Smooth muscle cell (in vitro differentiated cells): Measurements from ENCODE around the gene PARP12. TPM values are rescaled to one million over a fixed set of nuclear protein-coding genes. Genes with fewer than 3 reads are reported as not detected.

Experiments used
- DNase-seq: peaks from one replicate; lab custom pipeline; 2025; ENCODE audit not compliant: unreplicated experiment; lab: John Stamatoyannopoulos, UW
- H2AFZ ChIP-seq: fragments of 200-600 bp; sonication (generic); 2 replicates; pipeline ENCODE4 v1.6.0; 2016; ENCODE audit warnings: antibody characterized with exemption, low read depth, mild to moderate bottlenecking
- H3F3A ChIP-seq: fragments of 200-600 bp; sonication (generic); 2 replicates; pipeline ENCODE4 v1.6.0; 2017; ENCODE audit warnings: antibody characterized with exemption, low read depth
- H3K27ac ChIP-seq: fragments of 200-600 bp; sonication (generic); 2 replicates; pipeline ENCODE4 v1.5.1; 2016; ENCODE audit warnings: low read depth, mild to moderate bottlenecking
- H3K27me3 ChIP-seq: fragments of 200-600 bp; sonication (generic); 2 replicates; pipeline ENCODE4 v1.6.1; 2016; ENCODE audit warnings: low read depth, mild to moderate bottlenecking
- H3K36me3 ChIP-seq: fragments of 200-600 bp; sonication (generic); 2 replicates; pipeline ENCODE4 v1.5.1; 2016; ENCODE audit warnings: low read depth
- H3K4me1 ChIP-seq: fragments of 200-600 bp; sonication (generic); 2 replicates; pipeline ENCODE4 v1.5.1; 2016; ENCODE audit warnings: low read depth
- H3K4me2 ChIP-seq: fragments of 200-600 bp; sonication (generic); 2 replicates; pipeline ENCODE4 v1.6.0; 2016; ENCODE audit warnings: mild to moderate bottlenecking
- H3K4me3 ChIP-seq: fragments of 200-600 bp; sonication (generic); 2 replicates; pipeline ENCODE4 v1.5.1; 2016; ENCODE audit warnings: mild to moderate bottlenecking
- H3K79me2 ChIP-seq: fragments of 200-600 bp; sonication (generic); 2 replicates; pipeline ENCODE4 v1.6.0; 2016; ENCODE audit warnings: low read depth, mild to moderate bottlenecking
- H3K9ac ChIP-seq: fragments of 200-600 bp; sonication (generic); 2 replicates; pipeline ENCODE4 v1.6.0; 2016; ENCODE audit warnings: low read depth
- H3K9me3 ChIP-seq: fragments of 200-600 bp; sonication (generic); replicated peaks from 2 replicates; pipeline ENCODE4 v1.5.1; 2016; ENCODE audit warnings: low read depth
- H4K20me1 ChIP-seq: fragments of 200-600 bp; sonication (generic); 2 replicates; pipeline ENCODE4 v1.6.0; 2016; ENCODE audit warnings: low read depth
- CTCF ChIP-seq: fragments of 200-600 bp; sonication (generic); IDR thresholded peaks from 2 replicates; pipeline ENCODE4 v1.5.1; 2017; ENCODE audit warnings: borderline replicate concordance, mild to moderate bottlenecking, antibody characterized with exemption; ENCODE audit not compliant: insufficient read depth, poor library complexity, severe bottlenecking
- WGBS: methylation state at CpG from one replicate; pipeline ENCODE4 v1.1.7; 2016; ENCODE audit warnings: low lambda C conversion rate; 5-methylcytosine and 5-hydroxymethylcytosine counted together
- polyA plus RNA-seq: library from polyadenylated mRNA; unstranded; fragments of >200 nt; fragmentation: Nextera tagmentation; extraction: Ambion mirVana; gene quantifications from 2 replicates; pipeline ENCODE4 v1.2.1, GENCODE V29; 2016
- total RNA-seq: library from RNA; depleted of rRNA; stranded (reverse); fragments of >200 nt; gene quantifications from 2 replicates; pipeline ENCODE4 v1.2.3, GENCODE V29; 2014

The PARP12 gene
- total and polyA plus RNA-seq, 2 experiments from 2014 or later: 1.4 to 2.4 TPM

- Histone ChIP-seq H3K27me3 (peaks cover 11% of the 10 kb centered on the region), H3K4me3 (no peak overlapping the region), H3K4me1 (no peaks in the 10 kb centered on the region), H3K27ac (no peak overlapping the region), H3K4me2 (no peak overlapping the region), H3K36me3 (no peaks in the 10 kb centered on the region), H3K9me3 (no peaks in the 10 kb centered on the region), H2AFZ (no peak overlapping the region), H4K20me1 (no peaks in the 10 kb centered on the region), H3K9ac (no peak overlapping the region), H3K79me2 (no peaks in the 10 kb centered on the region), H3F3A (no peaks in the 10 kb centered on the region)
- no peak for TF ChIP-seq CTCF
- 80% methylated on average over 8 of the region's 9 CpGs for WGBS
- no peak for DNase-seq
These were observed 44.4 kb downstream of the PARP12 start for GRCh38 chr7:140018125-140019043.

- H3K27ac ChIP-seq: no peak overlapping the region
- H3K9me3 ChIP-seq: no peaks in the 10 kb centered on the region
- H3F3A ChIP-seq: no peaks in the 10 kb centered on the region
- no peaks in the 10 kb centered on the region for H4K20me1 ChIP-seq
- H3K9ac ChIP-seq: no peak overlapping the region
- H3K36me3 ChIP-seq: no peaks in the 10 kb centered on the region
- DNase-seq: no peak
- no peak overlapping the region for H3K4me2 ChIP-seq
- H3K79me2 ChIP-seq: no peaks in the 10 kb centered on the region
- peaks cover 19% of the 10 kb centered on the region for H3K27me3 ChIP-seq
- H3K4me3 ChIP-seq: no peak overlapping the region
- 82% methylated on average over 15 of the region's 15 CpGs for WGBS
- no peak for TF ChIP-seq CTCF
- H3K4me1 ChIP-seq: no peaks in the 10 kb centered on the region
- no peak overlapping the region for H2AFZ ChIP-seq
These were observed 45.2 kb downstream of the PARP12 start for GRCh38 chr7:140017543-140017942.

- Histone ChIP-seq H3K79me2 (no peaks in the 10 kb centered on the region), H3K4me1 (no peaks in the 10 kb centered on the region), H3F3A (no peaks in the 10 kb centered on the region), H3K27me3 (peaks cover 25% of the 10 kb centered on the region), H2AFZ (no peak overlapping the region), H4K20me1 (no peaks in the 10 kb centered on the region), H3K27ac (no peak overlapping the region), H3K9me3 (no peaks in the 10 kb centered on the region), H3K4me2 (no peak overlapping the region), H3K9ac (no peak overlapping the region), H3K36me3 (no peaks in the 10 kb centered on the region), H3K4me3 (no peak overlapping the region)
- no peak for TF ChIP-seq CTCF
- WGBS: 82% methylated on average over 7 of the region's 7 CpGs
- DNase-seq: no peak
These were observed 45.7 kb downstream of the PARP12 start for GRCh38 chr7:140017034-140017433.

- Histone ChIP-seq H3K4me1 (no peaks in the 10 kb centered on the region), H3K79me2 (no peaks in the 10 kb centered on the region), H2AFZ (no peak overlapping the region), H3K9me3 (no peaks in the 10 kb centered on the region), H4K20me1 (no peaks in the 10 kb centered on the region), H3K36me3 (no peaks in the 10 kb centered on the region), H3K27ac (no peak overlapping the region), H3K27me3 (peaks cover 29% of the 10 kb centered on the region), H3K4me3 (no peak overlapping the region), H3K9ac (no peak overlapping the region), H3F3A (no peaks in the 10 kb centered on the region), H3K4me2 (no peak overlapping the region)
- DNase-seq: no peak
- TF ChIP-seq CTCF: no peak
- 88% methylated on average over 9 of the region's 9 CpGs for WGBS
These were observed 46.2 kb downstream of the PARP12 start for GRCh38 chr7:140016540-140016939.
